ENCODE data around the gene PIEZO1. TPM values are rescaled to one million over a fixed set of nuclear protein-coding genes. Genes with fewer than 3 reads are reported as not detected.

The PIEZO1 gene
- total RNA-seq, 1 experiment from 2014 or later: 391 TPM

DNA sequence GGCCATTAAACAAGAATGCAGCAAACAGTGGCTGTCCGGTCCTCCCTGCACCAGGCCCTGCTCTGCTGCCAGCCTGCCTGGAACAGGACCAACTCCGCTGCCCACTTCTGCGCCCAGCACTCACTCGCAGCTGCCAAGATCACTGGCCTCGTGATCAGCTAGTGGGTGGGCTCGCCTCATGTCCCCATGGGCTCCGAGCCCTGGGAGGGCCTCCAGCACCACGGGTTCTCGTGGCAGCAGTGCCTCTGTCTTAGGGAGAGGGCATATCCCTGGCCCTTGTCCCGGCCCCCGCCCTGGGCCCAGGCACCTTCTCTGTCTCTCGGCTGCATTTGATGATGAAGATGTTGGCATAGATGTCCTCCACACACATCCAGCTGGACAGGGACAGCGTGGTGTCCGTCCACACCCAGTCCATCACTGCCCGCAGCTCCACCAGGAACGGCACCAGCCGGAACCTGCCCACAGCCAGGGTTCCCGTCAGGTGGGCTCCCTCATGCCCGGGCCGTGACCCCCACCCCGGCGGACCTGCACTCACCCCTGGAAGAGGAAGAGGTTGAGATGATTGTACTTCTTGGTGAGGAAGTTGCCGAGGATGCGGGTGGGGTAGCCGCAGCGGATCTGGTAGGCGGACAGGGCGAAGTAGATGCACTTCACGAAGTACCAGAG is 65.6 kb downstream of the PIEZO1 start:
- CTCF ChIA-PET: no interaction called here
- no peaks in the 10 kb centered on the region for H3K9me2 ChIP-seq (ENCODE audit: insufficient read depth)

DNA sequence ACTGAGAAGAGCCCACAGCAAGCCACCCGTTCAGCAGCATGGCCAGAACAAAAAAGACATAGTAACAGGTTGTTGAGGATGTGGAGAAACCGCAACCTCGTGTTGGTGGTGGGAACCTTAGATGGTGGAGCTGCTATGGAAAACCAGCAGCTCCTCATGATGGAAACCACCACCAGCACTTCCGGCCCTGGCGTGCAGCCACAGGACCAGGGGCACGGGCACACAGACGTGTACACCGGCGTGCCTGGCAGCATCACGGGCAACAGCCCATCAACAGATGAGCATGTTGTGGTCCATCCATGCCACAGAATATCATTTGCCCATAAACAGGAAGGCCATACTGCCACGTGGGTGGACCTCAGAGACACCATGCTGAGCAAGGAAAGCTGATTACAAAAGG is 66.8 kb downstream of the PIEZO1 start:
- intact Hi-C loops (cut with micrococcal nuclease; ENCODE audit: unreplicated experiment): no loop called here
- peaks cover 3% of the 10 kb centered on the region; the same call in 1 of the 2 replicates for H3K36me3 ChIP-seq (ENCODE audit: low read depth)
- BruUV-seq (replicated peaks): no TSS peak

More for the DNA sequence above, 65.6 kb downstream of the PIEZO1 start:
- H3K36me3 ChIP-seq (ENCODE audit: low read depth): peaks cover 3% of the 10 kb centered on the region; the same call in 1 of the 2 replicates
- H3K27ac ChIP-seq: no peak overlapping the region
- no peak overlapping the region for H2AFZ ChIP-seq
- H3F3A ChIP-seq (ENCODE audit: insufficient read depth, low read depth): peaks cover 20% of the 10 kb centered on the region; the same call in 1 of the 2 replicates
- no peaks in the 10 kb centered on the region for H3K27me3 ChIP-seq (ENCODE audit: insufficient read depth, low read depth)
- no TSS peak for BruUV-seq (replicated peaks)
- H3K79me2 ChIP-seq (ENCODE audit: low read depth): no peaks in the 10 kb centered on the region
- intact Hi-C loops (cut with micrococcal nuclease; ENCODE audit: unreplicated experiment): no loop called here
- H3K9me3 ChIP-seq (ENCODE audit: insufficient read depth, low read depth): no peaks in the 10 kb centered on the region
- no peaks in the 10 kb centered on the region for H3K4me1 ChIP-seq (replicated peaks; ENCODE audit: insufficient read depth)
- H4K20me1 ChIP-seq (ENCODE audit: insufficient read depth): peaks cover 9% of the 10 kb centered on the region
- no peak for DNase-seq
- no peak overlapping the region for H3K4me3 ChIP-seq
- no peak overlapping the region for H3K4me2 ChIP-seq
- TF ChIP-seq, protein P1, sequence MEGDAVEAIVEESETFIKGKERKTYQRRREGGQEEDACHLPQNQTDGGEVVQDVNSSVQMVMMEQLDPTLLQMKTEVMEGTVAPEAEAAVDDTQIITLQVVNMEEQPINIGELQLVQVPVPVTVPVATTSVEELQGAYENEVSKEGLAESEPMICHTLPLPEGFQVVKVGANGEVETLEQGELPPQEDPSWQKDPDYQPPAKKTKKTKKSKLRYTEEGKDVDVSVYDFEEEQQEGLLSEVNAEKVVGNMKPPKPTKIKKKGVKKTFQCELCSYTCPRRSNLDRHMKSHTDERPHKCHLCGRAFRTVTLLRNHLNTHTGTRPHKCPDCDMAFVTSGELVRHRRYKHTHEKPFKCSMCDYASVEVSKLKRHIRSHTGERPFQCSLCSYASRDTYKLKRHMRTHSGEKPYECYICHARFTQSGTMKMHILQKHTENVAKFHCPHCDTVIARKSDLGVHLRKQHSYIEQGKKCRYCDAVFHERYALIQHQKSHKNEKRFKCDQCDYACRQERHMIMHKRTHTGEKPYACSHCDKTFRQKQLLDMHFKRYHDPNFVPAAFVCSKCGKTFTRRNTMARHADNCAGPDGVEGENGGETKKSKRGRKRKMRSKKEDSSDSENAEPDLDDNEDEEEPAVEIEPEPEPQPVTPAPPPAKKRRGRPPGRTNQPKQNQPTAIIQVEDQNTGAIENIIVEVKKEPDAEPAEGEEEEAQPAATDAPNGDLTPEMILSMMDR (conservative IDR thresholded peaks at IDR 0.05): no peak
- no peak for TF ChIP-seq EZH2 (IDR thresholded peaks at IDR 0.05; ENCODE audit: low read depth)
- POLR2A ChIA-PET (ENCODE audit: unreplicated experiment): interaction anchor here (0.6 kb wide), 1 partner anchor 66 kb away, joined by 3 read pairs; the partner anchor contains the start of gene PIEZO1

DNA sequence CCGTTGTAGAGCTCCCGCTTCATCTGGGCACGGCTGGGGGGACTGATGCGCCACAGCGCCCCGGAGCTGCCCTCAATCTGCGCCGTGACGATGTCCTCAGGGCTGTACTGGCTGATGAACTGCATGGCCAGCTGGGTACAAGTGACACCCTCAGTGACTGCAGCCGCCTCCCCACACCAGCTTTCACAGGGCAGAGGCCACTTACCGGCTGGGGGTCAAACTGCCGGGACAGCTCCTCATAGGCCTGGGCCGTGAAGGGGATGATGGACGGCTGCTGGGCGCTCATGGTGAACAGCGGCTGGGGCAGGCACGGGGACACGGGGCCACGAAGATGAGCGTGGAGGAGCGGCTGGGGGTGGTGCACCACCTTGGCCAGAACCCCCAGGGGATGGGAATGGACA is 68.4 kb downstream of the PIEZO1 start:
- H3K4me3 ChIP-seq: no peak overlapping the region
- ChIA-PET CTCF (no interaction called here), POLR2A (ENCODE audit: unreplicated experiment) (no interaction called here)
- no peaks in the 10 kb centered on the region for H3K27me3 ChIP-seq (ENCODE audit: insufficient read depth, low read depth)
- H3K9me2 ChIP-seq (ENCODE audit: insufficient read depth): no peaks in the 10 kb centered on the region
- no peak for DNase-seq
- H3K4me1 ChIP-seq (replicated peaks; ENCODE audit: insufficient read depth): no peaks in the 10 kb centered on the region
- BruUV-seq (replicated peaks): no TSS peak
- H3K4me2 ChIP-seq: no peak overlapping the region
- peaks cover 19% of the 10 kb centered on the region for H4K20me1 ChIP-seq (ENCODE audit: insufficient read depth)
- H3K79me2 ChIP-seq (ENCODE audit: low read depth): no peaks in the 10 kb centered on the region
- H3K9me3 ChIP-seq (ENCODE audit: insufficient read depth, low read depth): no peaks in the 10 kb centered on the region
- peaks cover 27% of the 10 kb centered on the region; the same call in 1 of the 2 replicates for H3F3A ChIP-seq (ENCODE audit: insufficient read depth, low read depth)
- intact Hi-C loops (cut with micrococcal nuclease; ENCODE audit: unreplicated experiment): no loop called here
- peaks cover 3% of the 10 kb centered on the region; the same call in 1 of the 2 replicates for H3K36me3 ChIP-seq (ENCODE audit: low read depth)
- H3K27ac ChIP-seq: no peak overlapping the region
- TF ChIP-seq EZH2 (IDR thresholded peaks at IDR 0.05; ENCODE audit: low read depth): no peak
- TF ChIP-seq, protein P1 (conservative IDR thresholded peaks at IDR 0.05): no peak
- H2AFZ ChIP-seq: no peak overlapping the region

More for the DNA sequence above, 66.8 kb downstream of the PIEZO1 start:
- TF ChIP-seq, protein P1 (conservative IDR thresholded peaks at IDR 0.05): no peak
- no peak for TF ChIP-seq EZH2 (IDR thresholded peaks at IDR 0.05; ENCODE audit: low read depth)
- H3K4me1 ChIP-seq (replicated peaks; ENCODE audit: insufficient read depth): no peaks in the 10 kb centered on the region
- no peaks in the 10 kb centered on the region for H3K79me2 ChIP-seq (ENCODE audit: low read depth)
- no peak overlapping the region for H3K27ac ChIP-seq
- no peak overlapping the region for H2AFZ ChIP-seq
- no peak overlapping the region for H3K4me2 ChIP-seq
- DNase-seq: no peak
- ChIA-PET CTCF (no interaction called here), POLR2A (ENCODE audit: unreplicated experiment) (no interaction called here)
- no peak overlapping the region for H3K4me3 ChIP-seq
- H4K20me1 ChIP-seq (ENCODE audit: insufficient read depth): peaks cover 9% of the 10 kb centered on the region
- no peaks in the 10 kb centered on the region for H3K9me3 ChIP-seq (ENCODE audit: insufficient read depth, low read depth)
- no peaks in the 10 kb centered on the region for H3K27me3 ChIP-seq (ENCODE audit: insufficient read depth, low read depth)
- peaks cover 20% of the 10 kb centered on the region; the same call in 1 of the 2 replicates for H3F3A ChIP-seq (ENCODE audit: insufficient read depth, low read depth)
- no peaks in the 10 kb centered on the region for H3K9me2 ChIP-seq (ENCODE audit: insufficient read depth)

All from PC-9 (cell line).